Lung (tissue), 12 donors: ENCODE data around the gene PLCL1. TPM values are rescaled to one million over a fixed set of nuclear protein-coding genes. Genes with fewer than 3 reads are reported as not detected.
A peak's percentile ranks its signal among the peaks of the same experiment; 100 is the strongest.

Experiments used
- ATAC-seq: fragments of 200-7000 bp; cut with Tn5 transposase; one replicate; pipeline ENCODE4 v1.9.1; 2020; ENCODE audit warnings: moderate number of reproducible peaks; ENCODE audit not compliant: insufficient read depth, low FRiP score
- DNase-seq, 3 donors: peaks; one replicate each; pipeline ENCODE4 v3.0.0-alpha.2; 2013 to 2017
- H3K27ac ChIP-seq, 2 donors: one replicate each; pipeline ENCODE4 v1.5.1; 2013; ENCODE audit warnings: mild to moderate bottlenecking in 2 of 2, moderate library complexity in 2 of 2, control low read depth in 1 of 2, inconsistent platforms in 1 of 2, low read depth in 1 of 2, low read length in 1 of 2
- H3K27me3 ChIP-seq, 3 donors: one replicate each; pipeline ENCODE4 v1.5.1; 2013; ENCODE audit warnings: low read length in 2 of 3; ENCODE audit not compliant: control insufficient read depth in 3 of 3, insufficient read depth in 3 of 3
- H3K36me3 ChIP-seq, 4 donors: one replicate each; pipeline ENCODE4 v1.5.1; 2013; ENCODE audit warnings: low read length in 4 of 4, mild to moderate bottlenecking in 1 of 4, moderate library complexity in 1 of 4; ENCODE audit not compliant: control insufficient read depth in 4 of 4, insufficient read depth in 4 of 4
- H3K4me1 ChIP-seq, 5 donors: one replicate each; pipeline ENCODE4 v1.5.1; 2013; ENCODE audit warnings: low read length in 5 of 5, mild to moderate bottlenecking in 2 of 5, moderate library complexity in 1 of 5; ENCODE audit not compliant: control insufficient read depth in 5 of 5, insufficient read depth in 5 of 5
- H3K4me3 ChIP-seq: one replicate; pipeline ENCODE4 v1.5.1; 2013; ENCODE audit warnings: mild to moderate bottlenecking, control low read depth, moderate library complexity
- H3K9ac ChIP-seq, 2 donors: one replicate each; pipeline ENCODE4 v1.5.1; 2013; ENCODE audit warnings: low read length in 2 of 2, control low read depth in 1 of 2; ENCODE audit not compliant: insufficient read depth in 1 of 2
- H3K9me3 ChIP-seq, 4 donors: one replicate each; pipeline ENCODE4 v1.5.1; 2013; ENCODE audit warnings: low read length in 3 of 4, mild to moderate bottlenecking in 1 of 4, moderate library complexity in 1 of 4; ENCODE audit not compliant: control insufficient read depth in 4 of 4, insufficient read depth in 3 of 4
- WGBS, 2 donors: extraction: QIAGEN DNeasy Blood & Tissue Kit; methylation state at CpG; one replicate each; pipeline ENCODE4 v1.1.7; 2013; 5-methylcytosine and 5-hydroxymethylcytosine counted together
- polyA plus RNA-seq, 2 donors: library from polyadenylated mRNA; stranded (reverse); fragments of 200-250 nt; gene quantifications; one replicate each; pipeline ENCODE4 v1.2.1, GENCODE V29; 2013
- total RNA-seq, 2 donors: library from RNA; depleted of rRNA in 1 of 2; stranded (reverse); fragments of >200 nt in 1 of 2; gene quantifications; one replicate each; pipeline ENCODE4 v1.2.1, GENCODE V29; 2014 to 2021
- TF ChIP-seq, protein P1 (sequence below): IDR thresholded peaks from 2 replicates; pipeline ENCODE4 v1.5.1; 2012; ENCODE audit warnings: mild to moderate bottlenecking; ENCODE audit errors: control extremely low read depth, extremely low read depth
- donor health status: control.
- donor health status: control.
- donor health status: Bipolar disorder and iron deficiency.
- donor health status: healthy.
- donor health status: DM: yes; HTN: yes; CAD: no.

Gene PLCL1
- total and polyA plus RNA-seq, 4 donors: 1.1 to 13.0 (median 2.9) TPM

DNA sequence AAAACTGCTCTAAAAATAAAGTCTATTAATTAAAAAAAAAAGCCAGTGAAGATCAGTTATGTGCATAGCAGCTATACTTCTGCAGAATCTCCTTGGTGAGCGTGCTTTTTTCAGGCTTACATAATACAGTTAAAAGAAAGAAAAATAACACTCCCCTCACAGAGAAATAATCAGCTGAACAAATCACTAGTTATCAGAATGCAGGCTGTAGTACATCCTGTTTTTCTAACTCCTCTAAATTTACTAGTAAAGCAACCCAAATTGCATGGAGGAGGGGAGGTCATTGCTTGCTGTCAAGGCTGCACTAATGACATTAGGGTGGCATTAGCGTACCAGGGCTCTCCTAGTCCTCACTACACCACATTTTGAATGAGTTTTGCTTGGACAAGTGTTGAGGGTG lies 192.2 kb downstream of the PLCL1 start:
- H3K4me1 ChIP-seq: peaks cover 0 to 24% (median 0%) of the 10 kb centered on the region in 5 donors
- ATAC-seq: no peak
- no peak overlapping the region for H3K9ac ChIP-seq
- peak in 1 of 3 donors; percentile 38 for DNase-seq
- no peak overlapping the region for H3K4me3 ChIP-seq
- TF ChIP-seq, protein P1, sequence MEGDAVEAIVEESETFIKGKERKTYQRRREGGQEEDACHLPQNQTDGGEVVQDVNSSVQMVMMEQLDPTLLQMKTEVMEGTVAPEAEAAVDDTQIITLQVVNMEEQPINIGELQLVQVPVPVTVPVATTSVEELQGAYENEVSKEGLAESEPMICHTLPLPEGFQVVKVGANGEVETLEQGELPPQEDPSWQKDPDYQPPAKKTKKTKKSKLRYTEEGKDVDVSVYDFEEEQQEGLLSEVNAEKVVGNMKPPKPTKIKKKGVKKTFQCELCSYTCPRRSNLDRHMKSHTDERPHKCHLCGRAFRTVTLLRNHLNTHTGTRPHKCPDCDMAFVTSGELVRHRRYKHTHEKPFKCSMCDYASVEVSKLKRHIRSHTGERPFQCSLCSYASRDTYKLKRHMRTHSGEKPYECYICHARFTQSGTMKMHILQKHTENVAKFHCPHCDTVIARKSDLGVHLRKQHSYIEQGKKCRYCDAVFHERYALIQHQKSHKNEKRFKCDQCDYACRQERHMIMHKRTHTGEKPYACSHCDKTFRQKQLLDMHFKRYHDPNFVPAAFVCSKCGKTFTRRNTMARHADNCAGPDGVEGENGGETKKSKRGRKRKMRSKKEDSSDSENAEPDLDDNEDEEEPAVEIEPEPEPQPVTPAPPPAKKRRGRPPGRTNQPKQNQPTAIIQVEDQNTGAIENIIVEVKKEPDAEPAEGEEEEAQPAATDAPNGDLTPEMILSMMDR: no peak
- H3K27me3 ChIP-seq: no peaks in the 10 kb centered on the region
- 78 to 81% methylated on average over 2 of the region's 2 CpGs for WGBS, 2 donors
- no peaks in the 10 kb centered on the region for H3K36me3 ChIP-seq
- H3K9me3 ChIP-seq: no peaks in the 10 kb centered on the region
- H3K27ac ChIP-seq: no peak overlapping the region

GRCh38 chr2:197997083-197997541 lies 192.7 kb downstream of the PLCL1 start:
- ATAC-seq (peak; percentile 28), DNase-seq (peak in 2 of 3 donors; percentile 18 to 43)
- H3K9ac ChIP-seq: no peak overlapping the region
- no peaks in the 10 kb centered on the region for H3K9me3 ChIP-seq
- no peaks in the 10 kb centered on the region for H3K27me3 ChIP-seq
- no peak overlapping the region for H3K4me3 ChIP-seq
- 76 to 92% methylated on average over 7 of the region's 7 CpGs for WGBS, 2 donors
- no peaks in the 10 kb centered on the region for H3K36me3 ChIP-seq
- TF ChIP-seq, protein P1: no peak
- peaks cover 0 to 24% (median 0%) of the 10 kb centered on the region in 5 donors for H3K4me1 ChIP-seq
- H3K27ac ChIP-seq: no peak overlapping the region

DNA sequence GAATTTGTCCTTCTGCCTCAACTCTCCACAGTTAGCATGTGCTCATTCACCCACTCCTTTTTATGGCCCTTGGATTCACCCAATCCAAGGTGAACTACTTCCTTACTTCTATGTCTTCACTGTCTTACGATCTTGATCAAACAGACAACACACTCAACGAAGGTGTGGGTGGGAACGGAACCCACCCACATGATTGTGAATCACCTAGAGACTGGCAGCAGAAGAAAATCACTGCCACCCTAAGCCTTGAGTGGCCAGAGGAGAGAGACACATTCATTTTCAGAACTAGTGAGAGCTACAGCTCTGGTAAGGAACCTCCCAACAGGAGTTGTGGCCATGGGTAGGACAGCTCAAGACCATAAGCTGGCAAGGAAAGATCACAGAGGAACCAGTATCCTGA lies 194.3 kb downstream of the PLCL1 start:
- 88 to 97% methylated on average over 3 of the region's 3 CpGs for WGBS, 2 donors
- ATAC-seq: no peak
- no peak for DNase-seq
- TF ChIP-seq, protein P1: no peak
- no peak overlapping the region for H3K9ac ChIP-seq
- H3K4me3 ChIP-seq: no peak overlapping the region
- peaks cover 0 to 17% (median 0%) of the 10 kb centered on the region in 5 donors for H3K4me1 ChIP-seq
- H3K36me3 ChIP-seq: no peaks in the 10 kb centered on the region
- no peaks in the 10 kb centered on the region for H3K27me3 ChIP-seq
- H3K9me3 ChIP-seq: no peaks in the 10 kb centered on the region
- H3K27ac ChIP-seq: no peak overlapping the region

GRCh38 chr2:198000417-198000816 lies 196.0 kb downstream of the PLCL1 start:
- DNase-seq: no peak
- WGBS, 2 donors: 76 to 91% methylated on average over 1 of the region's 1 CpG
- Histone ChIP-seq H3K9ac (no peak overlapping the region), H3K4me1 (peaks cover 0 to 19% (median 0%) of the 10 kb centered on the region in 5 donors), H3K27ac (no peak overlapping the region), H3K4me3 (no peak overlapping the region), H3K27me3 (no peaks in the 10 kb centered on the region), H3K36me3 (no peaks in the 10 kb centered on the region), H3K9me3 (no peaks in the 10 kb centered on the region)
- no peak for ATAC-seq
- TF ChIP-seq, protein P1: no peak
